ENCODE measurements around the gene C6orf118.

C6orf118 gene

GRCh38 chr6:165243801-165244200 is 65.6 kb downstream of the C6orf118 start:
- no peak for DNase-seq

- DNase-seq = no peak
These were observed 73.1 kb downstream of the C6orf118 start for GRCh38 chr6:165236326-165236725.

- no peak for DNase-seq
These were observed 76.5 kb downstream of the C6orf118 start for GRCh38 chr6:165232731-165233488.

- no peak for DNase-seq
These were observed 77.5 kb downstream of the C6orf118 start for GRCh38 chr6:165231581-165232561.

- no peak for DNase-seq
These were observed 78.2 kb downstream of the C6orf118 start for GRCh38 chr6:165231177-165231576.

Measured in CD4-positive, alpha-beta T cell treated with Interleukin-21 for 1 hour (primary cell).